GM12891 (cell line): ENCODE data around the gene NOSTRIN.

Source experiments
- PAX5 ChIP-seq: IDR thresholded peaks from 2 replicates; pipeline ENCODE4 v1.6.1; 2011; ENCODE audit warnings: low read length, moderate library complexity, mild to moderate bottlenecking; ENCODE audit not compliant: insufficient read depth, severe bottlenecking
- POLR2A ChIP-seq: IDR thresholded peaks from 2 replicates; pipeline ENCODE4 v1.6.1; 2011; ENCODE audit warnings: low read depth, low read length, control low read depth
- POLR2AphosphoS5 ChIP-seq: IDR thresholded peaks from 2 replicates; pipeline ENCODE4 v1.6.1; 2011; ENCODE audit warnings: low read depth, low read length, control low read depth
- TAF1 ChIP-seq: IDR thresholded peaks from 2 replicates; pipeline ENCODE4 v1.6.1; 2011; ENCODE audit warnings: low read depth, low read length, control low read depth

DNA sequence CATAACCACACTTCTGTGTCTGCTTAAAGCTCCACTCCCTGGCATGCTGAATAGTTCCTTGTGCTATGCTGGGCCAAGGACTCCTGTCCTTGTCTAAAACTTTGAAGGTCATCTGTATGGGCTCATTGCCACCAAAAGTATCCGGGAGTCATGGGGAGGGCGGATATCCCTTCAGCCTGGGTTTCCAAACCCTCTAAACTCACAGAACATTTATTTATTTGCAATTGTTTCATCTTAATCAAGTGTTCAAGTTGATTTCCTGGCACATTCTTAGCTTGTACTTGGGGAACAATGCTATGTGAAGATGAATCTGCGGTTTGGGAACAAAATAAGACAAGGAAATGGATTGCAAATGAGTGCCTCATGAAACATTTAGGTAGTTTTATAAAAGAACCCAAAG lies 1.8 kb downstream of the NOSTRIN start:
- TF ChIP-seq POLR2A (no peak), POLR2AphosphoS5 (no peak), PAX5 (no peak), TAF1 (no peak)
